Stimulated activated memory B cell treated with anti-CD40 and anti-IgM and Interleukin-4, amounts not matched to agents 10 μg/mL and 1 μg/mL and 100 μg/mL, for 72 hours (primary cell): ENCODE data around the gene OR8D4.

Experiments used
- ATAC-seq: fragments of 150-1000 bp; cut with Tn5 transposase; 2 replicates; pipeline ENCODE4 v1.10.0; 2021
- H3K27ac Mint-ChIP-seq: one replicate; pipeline ENCODE4 v1.8.0; 2022; ENCODE audit warnings: mild to moderate bottlenecking, mixed read lengths
- H3K27me3 Mint-ChIP-seq: one replicate; pipeline ENCODE4 v1.8.0; 2022; ENCODE audit warnings: mixed read lengths
- H3K36me3 Mint-ChIP-seq: one replicate; pipeline ENCODE4 v1.8.0; 2022; ENCODE audit warnings: mixed read lengths
- H3K4me1 Mint-ChIP-seq: one replicate; pipeline ENCODE4 v1.8.0; 2022; ENCODE audit warnings: mixed read lengths
- H3K4me3 Mint-ChIP-seq: one replicate; pipeline ENCODE4 v1.8.0; 2022; ENCODE audit warnings: mild to moderate bottlenecking, moderate library complexity, mixed read lengths
- H3K9me3 Mint-ChIP-seq: one replicate; pipeline ENCODE4 v1.8.0; 2022; ENCODE audit warnings: mixed read lengths

Gene OR8D4

GRCh38 chr11:123942413-123942812 lies 40.4 kb downstream of the OR8D4 start:
- Mint-ChIP-seq H3K27me3 (peaks cover 10% of the 10 kb centered on the region), H3K4me1 (no peaks in the 10 kb centered on the region), H3K4me3 (no peak overlapping the region), H3K27ac (no peak overlapping the region), H3K36me3 (no peaks in the 10 kb centered on the region), H3K9me3 (no peaks in the 10 kb centered on the region)
- no peak for ATAC-seq

GRCh38 chr11:123943738-123944137 lies 41.8 kb downstream of the OR8D4 start, which contains the start of gene OR6T1:
TSS of gene OR6T1 (minus strand) at chr11:123943838. CDS start at chr11:123943838, 0 bp downstream.
- Mint-ChIP-seq H3K4me1 (no peaks in the 10 kb centered on the region), H3K36me3 (no peaks in the 10 kb centered on the region), H3K4me3 (no peak within 1 kb of the TSS), H3K27ac (no peak within 1 kb of the TSS), H3K9me3 (no peaks in the 10 kb centered on the region), H3K27me3 (peaks cover 14% of the 10 kb centered on the region)
- ATAC-seq = no peak

- no peak overlapping the region for H3K4me3 Mint-ChIP-seq
- H3K27ac Mint-ChIP-seq = no peak overlapping the region
- H3K9me3 Mint-ChIP-seq = no peaks in the 10 kb centered on the region
- no peaks in the 10 kb centered on the region for H3K4me1 Mint-ChIP-seq
- peaks cover 14% of the 10 kb centered on the region for H3K27me3 Mint-ChIP-seq
- ATAC-seq = no peak
- no peaks in the 10 kb centered on the region for H3K36me3 Mint-ChIP-seq
These were observed 43.2 kb downstream of the OR8D4 start for GRCh38 chr11:123945132-123945531.

GRCh38 chr11:123956752-123957151 lies 54.8 kb downstream of the OR8D4 start:
- H3K36me3 Mint-ChIP-seq = no peaks in the 10 kb centered on the region
- no peak overlapping the region for H3K4me3 Mint-ChIP-seq
- no peak for ATAC-seq
- no peaks in the 10 kb centered on the region for H3K27me3 Mint-ChIP-seq
- peaks cover 10% of the 10 kb centered on the region for H3K9me3 Mint-ChIP-seq
- H3K27ac Mint-ChIP-seq = no peak overlapping the region
- H3K4me1 Mint-ChIP-seq = no peaks in the 10 kb centered on the region
